ENCODE data around the gene RYR3. TPM values are rescaled to one million over a fixed set of nuclear protein-coding genes. Genes with fewer than 3 reads are reported as not detected.

RYR3 gene
- total and polyA plus RNA-seq, 2 donors (not counting 1 experiment from before 2014, with no cell fraction given) = 0.17 TPM; not detected in 1

- DNase-seq (ENCODE audit: low read depth in 2 of 2) = no peak
- H3K4me3 ChIP-seq (replicated peaks in 1 of 4; ENCODE audit: control extremely low read depth in 1 of 4, insufficient read depth in 1 of 4, low read depth in 3 of 4, low read length in 4 of 4) = no peak overlapping the region
Measured at GRCh38 chr15:33840615-33841014, 529.8 kb downstream of the RYR3 start.

GRCh38 chr15:33844186-33844585 lies 533.4 kb downstream of the RYR3 start:
- no peak overlapping the region for H2AFZ ChIP-seq (ENCODE audit: low read length)
- no peaks in the 10 kb centered on the region for H3K79me2 ChIP-seq (ENCODE audit: control insufficient read depth, insufficient read depth, low read length)
- H3K9me3 ChIP-seq (ENCODE audit: control insufficient read depth, insufficient read depth, low read depth, low read length) = no peaks in the 10 kb centered on the region
- no peak overlapping the region for H3K4me3 ChIP-seq (replicated peaks in 1 of 4; ENCODE audit: control extremely low read depth in 1 of 4, insufficient read depth in 1 of 4, low read depth in 3 of 4, low read length in 4 of 4)
- H3K36me3 ChIP-seq (ENCODE audit: control insufficient read depth, insufficient read depth, low read length) = no peaks in the 10 kb centered on the region
- H3K4me1 ChIP-seq (ENCODE audit: control insufficient read depth, extremely low read depth, insufficient read depth, low read length) = no peaks in the 10 kb centered on the region
- no peak overlapping the region for H3K4me2 ChIP-seq (ENCODE audit: extremely low read depth, insufficient read depth, low read length)
- H3K9ac ChIP-seq (ENCODE audit: insufficient read depth, low read length) = no peak overlapping the region
- no peaks in the 10 kb centered on the region for H4K20me1 ChIP-seq (ENCODE audit: control insufficient read depth, extremely low read depth, insufficient read depth, low read length)
- TF ChIP-seq EZH2 (IDR thresholded peaks at IDR 0.05; ENCODE audit: low read length, missing control alignments) = no peak
- no peak for TF ChIP-seq CTCF (conservative IDR thresholded peaks at IDR 0.05 in 1 of 2, IDR thresholded peaks at IDR 0.05 in 1 of 2; ENCODE audit: low read depth in 1 of 2, low read length in 2 of 2)
- no peaks in the 10 kb centered on the region for H3K27me3 ChIP-seq (ENCODE audit: control insufficient read depth, insufficient read depth, low read length)
- DNase-seq (ENCODE audit: low read depth in 2 of 2) = no peak
- H3K27ac ChIP-seq (ENCODE audit: insufficient read depth, low read length) = no peak overlapping the region

More at GRCh38 chr15:33840615-33841014, 529.8 kb downstream of the RYR3 start:
- Histone ChIP-seq H2AFZ (ENCODE audit: low read length) (no peak overlapping the region), H3K4me1 (ENCODE audit: control insufficient read depth, extremely low read depth, insufficient read depth, low read length) (no peaks in the 10 kb centered on the region), H3K9ac (ENCODE audit: insufficient read depth, low read length) (no peak overlapping the region), H4K20me1 (ENCODE audit: control insufficient read depth, extremely low read depth, insufficient read depth, low read length) (no peaks in the 10 kb centered on the region), H3K27me3 (ENCODE audit: control insufficient read depth, insufficient read depth, low read length) (no peaks in the 10 kb centered on the region), H3K4me2 (ENCODE audit: extremely low read depth, insufficient read depth, low read length) (no peak overlapping the region), H3K27ac (ENCODE audit: insufficient read depth, low read length) (no peak overlapping the region), H3K9me3 (ENCODE audit: control insufficient read depth, insufficient read depth, low read depth, low read length) (no peaks in the 10 kb centered on the region), H3K79me2 (ENCODE audit: control insufficient read depth, insufficient read depth, low read length) (no peaks in the 10 kb centered on the region), H3K36me3 (ENCODE audit: control insufficient read depth, insufficient read depth, low read length) (no peaks in the 10 kb centered on the region)
- TF ChIP-seq CTCF (conservative IDR thresholded peaks at IDR 0.05 in 1 of 2, IDR thresholded peaks at IDR 0.05 in 1 of 2; ENCODE audit: low read depth in 1 of 2, low read length in 2 of 2) (no peak), EZH2 (IDR thresholded peaks at IDR 0.05; ENCODE audit: low read length, missing control alignments) (no peak)

- no peaks in the 10 kb centered on the region for H3K36me3 ChIP-seq (ENCODE audit: control insufficient read depth, insufficient read depth, low read length)
- H3K27ac ChIP-seq (ENCODE audit: insufficient read depth, low read length) = no peak overlapping the region
- no peaks in the 10 kb centered on the region for H3K4me1 ChIP-seq (ENCODE audit: control insufficient read depth, extremely low read depth, insufficient read depth, low read length)
- no peaks in the 10 kb centered on the region for H4K20me1 ChIP-seq (ENCODE audit: control insufficient read depth, extremely low read depth, insufficient read depth, low read length)
- no peak overlapping the region for H2AFZ ChIP-seq (ENCODE audit: low read length)
- no peak overlapping the region for H3K9ac ChIP-seq (ENCODE audit: insufficient read depth, low read length)
- H3K4me2 ChIP-seq (ENCODE audit: extremely low read depth, insufficient read depth, low read length) = no peak overlapping the region
- no peak for DNase-seq (ENCODE audit: low read depth in 2 of 2)
- H3K79me2 ChIP-seq (ENCODE audit: control insufficient read depth, insufficient read depth, low read length) = no peaks in the 10 kb centered on the region
- TF ChIP-seq CTCF (conservative IDR thresholded peaks at IDR 0.05 in 1 of 2, IDR thresholded peaks at IDR 0.05 in 1 of 2; ENCODE audit: low read depth in 1 of 2, low read length in 2 of 2) (no peak), EZH2 (IDR thresholded peaks at IDR 0.05; ENCODE audit: low read length, missing control alignments) (no peak)
- H3K4me3 ChIP-seq (replicated peaks in 1 of 4; ENCODE audit: control extremely low read depth in 1 of 4, insufficient read depth in 1 of 4, low read depth in 3 of 4, low read length in 4 of 4) = no peak overlapping the region
- no peaks in the 10 kb centered on the region for H3K9me3 ChIP-seq (ENCODE audit: control insufficient read depth, insufficient read depth, low read depth, low read length)
- H3K27me3 ChIP-seq (ENCODE audit: control insufficient read depth, insufficient read depth, low read length) = no peaks in the 10 kb centered on the region
Measured at GRCh38 chr15:33844597-33844996, 533.8 kb downstream of the RYR3 start.
